Thyroid gland (tissue), 4 donors: ENCODE measurements around the gene CS.

ENCODE experiments used
- CTCF ChIP-seq, 6 experiments: fragments of 200-600 bp in 3 of 6; fragments of 450-650 bp in 3 of 6; sonication (generic) in 3 of 6; IDR thresholded peaks; one replicate each; pipeline ENCODE4 v1.5.1; 2016 to 2019; ENCODE audit warnings: antibody characterized with exemption in 6 of 6, mild to moderate bottlenecking in 2 of 6, inconsistent platforms in 1 of 6, moderate library complexity in 1 of 6
- POLR2A ChIP-seq, 2 donors: fragments of 450-650 bp; IDR thresholded peaks; one replicate each; pipeline ENCODE4 v1.6.1; 2017; ENCODE audit warnings: antibody characterized with exemption in 2 of 2, mild to moderate bottlenecking in 2 of 2, moderate library complexity in 1 of 2

GRCh38 chr12:56338308-56339157 lies 38.4 kb upstream of the CS start, which contains the start of gene IL23A:
- no peak for TF ChIP-seq CTCF (IDR thresholded peaks at IDR 0.05)
- TF ChIP-seq POLR2A (IDR thresholded peaks at IDR 0.05), result no peak
